DND-41 (cell line): ENCODE measurements around the gene NEUROD2.

Experiments
- CTCF ChIP-seq: IDR thresholded peaks from 2 replicates; pipeline ENCODE4 v1.5.1; 2012; ENCODE audit warnings: borderline replicate concordance, low read length, moderate library complexity, mild to moderate bottlenecking; ENCODE audit not compliant: poor library complexity, severe bottlenecking; ENCODE audit errors: extremely low read depth
- EZH2 ChIP-seq: IDR thresholded peaks from 3 replicates; pipeline ENCODE4 v1.6.1; 2012; ENCODE audit warnings: borderline replicate concordance, low read depth, mild to moderate bottlenecking, moderate library complexity, low read length, inconsistent platforms; ENCODE audit not compliant: severe bottlenecking

GRCh38 chr17:39573447-39574298 is 34.0 kb downstream of the NEUROD2 start:
- no peak for TF ChIP-seq CTCF
- TF ChIP-seq EZH2 = no peak
